DMS114 treated with DMSO at 0.1 percent for 48 hours (cell line): ENCODE data around the gene PCSK7.
A peak's percentile ranks its signal among the peaks of the same experiment; 100 is the strongest.
"Not testable (repeated sequence)": the region's sequence is repeated elsewhere in the genome, so short reads cannot be mapped to it uniquely, and the experiment has no call there.

ENCODE experiments used
- DNase-seq: peaks from one replicate; lab custom pipeline; 2025; ENCODE audit not compliant: unreplicated experiment; lab: John Stamatoyannopoulos, UW

Gene PCSK7, protein sequence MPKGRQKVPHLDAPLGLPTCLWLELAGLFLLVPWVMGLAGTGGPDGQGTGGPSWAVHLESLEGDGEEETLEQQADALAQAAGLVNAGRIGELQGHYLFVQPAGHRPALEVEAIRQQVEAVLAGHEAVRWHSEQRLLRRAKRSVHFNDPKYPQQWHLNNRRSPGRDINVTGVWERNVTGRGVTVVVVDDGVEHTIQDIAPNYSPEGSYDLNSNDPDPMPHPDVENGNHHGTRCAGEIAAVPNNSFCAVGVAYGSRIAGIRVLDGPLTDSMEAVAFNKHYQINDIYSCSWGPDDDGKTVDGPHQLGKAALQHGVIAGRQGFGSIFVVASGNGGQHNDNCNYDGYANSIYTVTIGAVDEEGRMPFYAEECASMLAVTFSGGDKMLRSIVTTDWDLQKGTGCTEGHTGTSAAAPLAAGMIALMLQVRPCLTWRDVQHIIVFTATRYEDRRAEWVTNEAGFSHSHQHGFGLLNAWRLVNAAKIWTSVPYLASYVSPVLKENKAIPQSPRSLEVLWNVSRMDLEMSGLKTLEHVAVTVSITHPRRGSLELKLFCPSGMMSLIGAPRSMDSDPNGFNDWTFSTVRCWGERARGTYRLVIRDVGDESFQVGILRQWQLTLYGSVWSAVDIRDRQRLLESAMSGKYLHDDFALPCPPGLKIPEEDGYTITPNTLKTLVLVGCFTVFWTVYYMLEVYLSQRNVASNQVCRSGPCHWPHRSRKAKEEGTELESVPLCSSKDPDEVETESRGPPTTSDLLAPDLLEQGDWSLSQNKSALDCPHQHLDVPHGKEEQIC

DNA sequence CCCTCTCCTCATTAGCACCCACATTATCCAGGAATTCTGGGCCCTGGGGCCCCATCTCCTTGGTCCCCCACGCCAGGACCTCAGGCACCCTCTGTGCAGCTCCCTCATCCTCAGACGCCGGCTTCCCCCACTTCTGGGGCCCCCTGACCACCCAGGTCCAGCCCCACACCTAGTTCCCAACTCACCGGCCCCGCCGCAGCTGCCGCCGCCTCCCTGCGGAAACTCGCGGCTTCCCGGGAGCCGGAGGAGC lies at the start of gene PCSK7:
Gene PCSK7 (minus strand): TSS at position 232 of the 250 bp plus-strand sequence. CDS start 2,229 bp downstream, outside the sequence.
- DNase-seq, result no peak

GRCh38 chr11:117281159-117281558 lies 49.3 kb upstream of the PCSK7 start:
- DNase-seq, result no peak

DNA sequence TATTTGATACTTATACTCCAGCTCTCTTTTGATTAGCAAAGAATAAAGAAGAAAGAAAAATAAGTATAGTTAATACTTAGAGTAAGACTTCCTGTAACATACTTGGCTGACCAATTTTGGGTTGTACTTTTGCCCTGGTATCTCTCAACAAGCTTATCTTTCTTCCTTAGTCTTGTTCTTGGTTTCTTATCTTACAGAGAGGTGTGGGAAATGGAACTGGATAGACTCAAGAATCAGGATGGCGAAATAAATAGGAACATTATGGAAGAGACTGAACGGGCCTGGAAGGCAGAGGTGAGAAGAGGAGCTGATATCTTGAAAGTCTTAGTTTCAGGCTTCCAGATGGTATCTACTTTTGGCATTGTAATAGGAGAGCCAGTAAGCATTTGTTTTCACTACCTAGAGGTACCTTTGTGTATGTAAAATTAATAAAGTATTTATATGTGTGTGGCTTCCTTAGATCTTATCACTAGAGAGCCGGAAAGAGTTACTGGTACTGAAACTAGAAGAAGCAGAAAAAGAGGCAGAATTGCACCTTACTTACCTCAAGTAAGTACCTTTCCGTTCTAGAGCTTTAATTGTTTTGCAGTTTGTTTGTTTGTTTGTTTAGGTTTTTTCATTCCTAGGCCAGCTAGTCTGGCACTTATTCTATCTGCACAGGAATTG lies 48.0 kb upstream of the PCSK7 start:
- DNase-seq, result no peak

GRCh38 chr11:117278347-117278746 lies 46.5 kb upstream of the PCSK7 start:
- DNase-seq, result no peak

DNA sequence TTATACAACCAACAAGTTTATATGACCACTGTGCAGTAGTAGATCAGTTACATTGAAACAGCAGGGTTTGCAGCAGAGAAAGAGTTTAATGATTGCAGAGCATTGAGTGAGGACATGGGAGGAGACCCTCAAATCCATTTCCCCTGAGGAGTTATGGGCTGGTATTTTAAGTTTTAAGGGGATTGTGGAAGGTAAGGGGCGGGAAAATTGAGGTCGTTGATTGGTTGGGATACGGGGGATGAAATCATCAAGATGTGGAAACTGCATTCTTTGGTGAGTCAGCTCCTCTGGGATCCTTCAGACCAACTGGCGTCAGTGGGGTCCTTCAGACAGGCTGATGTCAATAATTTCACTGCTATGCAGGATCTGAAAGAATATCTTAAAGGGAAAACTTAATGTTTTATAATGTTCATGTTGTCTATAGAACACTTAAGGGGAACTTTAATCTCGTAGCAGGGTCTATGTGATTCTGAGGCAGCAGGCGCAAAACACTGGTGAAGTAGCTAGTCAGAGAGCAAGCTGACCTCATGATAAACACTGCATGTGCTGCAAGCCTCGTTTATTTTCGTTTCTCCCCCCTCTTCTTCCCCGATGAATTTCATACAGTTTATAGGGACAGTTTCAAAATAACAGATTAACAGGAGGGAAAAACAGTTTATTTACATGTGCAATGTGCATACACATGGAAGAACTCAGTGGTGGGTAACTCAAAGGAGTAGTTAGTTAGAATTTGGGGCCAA lies 41.8 kb upstream of the PCSK7 start:
- DNase-seq, result no peak

DNA sequence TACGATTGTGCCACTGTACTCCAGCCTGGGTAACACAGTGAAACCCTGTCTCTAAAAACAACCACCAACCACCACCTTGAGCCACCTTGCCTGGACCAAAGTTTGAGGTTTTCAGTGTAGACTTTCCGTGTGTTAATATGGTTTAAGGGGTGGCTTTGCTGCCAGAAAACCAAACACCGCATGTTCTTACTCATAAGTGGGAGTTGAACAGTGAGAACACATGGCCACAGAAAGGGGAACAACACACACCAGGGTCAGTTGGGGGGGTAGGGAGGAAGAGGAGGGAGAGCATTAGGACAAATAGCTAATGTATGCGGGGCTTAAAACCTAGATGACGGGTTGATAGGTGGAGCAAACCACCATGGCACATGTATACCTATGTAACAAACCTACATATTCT lies 40.3 kb upstream of the PCSK7 start:
- not testable (repeated sequence) for DNase-seq

GRCh38 chr11:117271208-117271607 lies 39.3 kb upstream of the PCSK7 start:
- no peak for DNase-seq

DNA sequence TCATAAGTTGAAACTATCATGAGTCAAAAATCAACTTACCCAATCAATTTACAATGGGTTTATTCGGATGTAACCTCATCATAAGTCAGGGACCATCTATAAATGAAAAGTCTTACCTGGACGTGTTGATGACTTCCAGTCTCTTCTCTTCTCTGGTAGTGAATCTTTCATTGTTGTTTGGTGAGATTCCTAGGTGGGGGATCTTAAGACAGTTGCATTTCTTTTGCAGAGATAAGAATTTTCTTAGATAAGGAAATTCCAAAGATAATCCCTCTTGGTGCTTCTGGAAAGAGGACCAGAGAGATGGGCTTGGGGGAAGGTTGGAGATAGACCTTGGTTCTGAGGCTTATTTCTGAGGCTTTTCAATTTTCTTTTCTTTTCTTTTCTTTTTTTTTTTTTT lies 38.0 kb upstream of the PCSK7 start:
- DNase-seq, result no peak

- DNase-seq, result no peak
Measured at GRCh38 chr11:117265745-117266144, 33.9 kb upstream of the PCSK7 start.

- DNase-seq, result not testable (repeated sequence)
Measured at GRCh38 chr11:117264624-117265323, 32.9 kb upstream of the PCSK7 start.

GRCh38 chr11:117259417-117259816 lies 27.5 kb upstream of the PCSK7 start:
- no peak for DNase-seq

DNA sequence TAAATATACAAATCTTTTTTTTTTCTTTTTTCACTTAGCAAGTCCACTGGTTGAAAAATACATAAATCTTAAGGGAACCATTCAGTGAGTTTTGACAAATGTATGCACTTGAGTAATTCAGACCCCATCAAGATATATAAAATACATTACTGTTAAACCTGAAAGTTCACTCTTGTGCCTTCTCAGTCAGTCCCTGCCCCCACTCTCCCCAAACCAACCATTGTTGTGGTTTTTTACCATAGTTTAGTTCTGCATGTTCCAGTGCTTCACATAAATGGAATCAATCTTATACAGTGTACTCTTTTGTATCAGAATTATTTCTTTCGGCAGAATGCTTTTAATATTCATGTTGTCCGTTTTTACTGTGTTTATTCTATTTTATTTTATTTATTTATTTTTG lies 26.7 kb upstream of the PCSK7 start:
- DNase-seq, result no peak

DNA sequence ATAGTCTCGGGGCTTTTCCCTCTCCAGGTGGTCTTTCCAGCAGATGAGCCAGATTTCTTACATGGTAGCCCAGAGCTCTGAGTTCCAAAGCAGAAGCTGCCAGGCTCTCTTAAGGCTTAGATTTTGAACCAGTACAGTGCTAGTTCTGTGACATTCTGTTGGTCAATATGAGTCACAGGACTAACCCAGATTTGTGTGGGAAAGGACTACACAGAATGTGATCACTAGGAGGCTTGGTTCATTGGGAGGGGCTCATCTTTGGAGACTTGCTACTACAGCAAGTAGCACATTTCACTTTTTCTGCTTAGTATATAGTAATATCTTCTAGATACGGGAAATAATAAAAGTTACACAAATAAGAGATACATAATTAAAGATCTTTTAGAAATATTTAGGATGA lies 24.7 kb upstream of the PCSK7 start:
- DNase-seq, result no peak

- no peak for DNase-seq
Measured at GRCh38 chr11:117255966-117256365, 24.1 kb upstream of the PCSK7 start.

DNA sequence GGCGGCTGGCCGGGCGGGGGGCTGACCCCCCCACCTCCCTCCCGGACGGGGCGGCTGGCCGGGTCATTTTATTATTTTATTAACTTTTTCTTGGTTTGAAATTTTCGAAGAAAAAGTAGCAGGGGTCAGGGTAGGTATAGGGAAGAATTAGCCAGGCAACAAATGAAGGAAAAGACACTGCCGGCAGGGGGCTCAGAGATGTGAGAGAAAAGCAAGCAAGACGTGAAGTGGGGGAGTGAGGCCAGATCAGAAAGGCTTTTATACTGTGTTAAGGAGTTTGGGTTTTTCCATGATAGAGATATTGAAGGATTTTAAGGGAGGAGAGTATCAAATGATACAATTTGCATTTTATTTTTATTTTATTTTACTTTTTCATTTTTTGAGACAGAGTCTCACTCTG lies 19.6 kb upstream of the PCSK7 start:
- no peak for DNase-seq

- DNase-seq, result no peak
Measured at GRCh38 chr11:117249571-117249970, 17.7 kb upstream of the PCSK7 start.

DNA sequence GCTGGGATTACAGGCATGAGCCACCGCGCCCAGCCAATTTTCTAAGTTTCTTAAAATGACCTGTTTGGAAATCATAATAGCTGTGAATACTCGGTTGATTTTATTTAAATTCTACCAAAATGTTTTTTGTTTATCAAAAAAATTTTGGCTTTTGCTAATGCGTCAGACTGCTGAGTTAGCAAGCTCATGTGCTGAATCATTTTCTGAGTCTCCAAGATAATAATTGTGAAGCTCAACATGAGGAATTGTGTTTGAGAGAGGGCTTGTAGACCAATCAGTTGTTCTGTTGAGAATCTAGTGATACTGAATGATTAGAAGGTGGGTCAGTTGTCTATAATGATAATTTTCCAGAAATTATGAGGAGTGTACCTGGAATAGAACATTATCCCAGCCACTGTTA lies 16.5 kb upstream of the PCSK7 start:
- DNase-seq, result no peak

DNA sequence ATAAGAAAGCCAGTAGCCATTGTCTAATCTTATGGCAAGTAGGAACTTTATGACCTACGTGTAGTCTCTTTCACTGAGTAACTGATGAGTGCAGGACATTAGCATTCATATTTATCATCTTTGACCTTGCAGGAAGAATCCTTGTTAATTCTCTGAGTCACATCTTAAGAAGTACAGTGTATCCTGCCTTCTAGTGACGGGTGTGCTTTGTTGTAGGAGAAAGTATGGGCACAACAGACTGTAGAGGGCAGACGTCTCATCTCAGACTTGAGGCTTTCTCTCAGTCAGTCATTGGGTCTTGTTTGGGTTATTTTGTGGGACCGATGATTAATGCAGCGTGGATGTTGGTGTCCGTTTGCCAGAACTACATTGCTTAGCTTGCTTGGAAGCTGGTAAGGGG lies 7.4 kb upstream of the PCSK7 start:
- DNase-seq, result peak; percentile 3

DNA sequence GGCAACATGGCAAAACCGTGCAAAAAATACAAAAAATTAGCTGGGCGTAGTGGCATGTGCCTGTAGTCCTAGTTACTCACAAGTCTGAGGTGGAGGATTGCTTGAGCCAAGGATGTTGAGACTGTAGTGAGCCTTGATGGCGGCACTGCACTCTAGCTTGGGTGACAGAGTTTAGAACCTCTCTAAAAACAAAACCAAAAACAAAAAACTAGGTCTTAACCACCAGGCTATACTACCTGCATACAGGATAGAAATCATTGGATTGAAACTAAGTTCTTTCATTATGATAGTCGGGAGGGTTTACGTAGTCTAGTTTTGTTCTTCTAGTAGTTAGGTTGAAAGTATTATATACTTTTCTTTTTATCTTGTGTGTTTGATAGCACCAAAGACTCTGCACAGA lies 6.3 kb upstream of the PCSK7 start:
- no peak for DNase-seq

GRCh38 chr11:117232911-117233409 lies 1.1 kb upstream of the PCSK7 start:
- DNase-seq, result no peak
